ENCODE results near the gene MTRR.

- TF ChIP-seq POLR2A (IDR thresholded peaks at IDR 0.05) (no peak), CTCF (IDR thresholded peaks at IDR 0.05) (no peak)
Measured at GRCh38 chr5:7907612-7908011, 38.7 kb downstream of the MTRR start.
